Gastroesophageal sphincter (tissue), 4 donors: ENCODE measurements around the gene ZNF471. TPM values are rescaled to one million over a fixed set of nuclear protein-coding genes. Genes with fewer than 3 reads are reported as not detected.

ENCODE experiments used
- ATAC-seq: fragments of 150-250 bp; one replicate; pipeline ENCODE4 v1.9.1; 2016; ENCODE audit warnings: mild to moderate bottlenecking, moderate library complexity
- H3K27ac ChIP-seq, 4 donors: fragments of 200-600 bp; sonication (generic) in 3 of 4; 1 replicate in 3 of 4; 2 replicates in 1 of 4; pipeline ENCODE4 v1.5.1; 2016 to 2019
- H3K27me3 ChIP-seq: fragments of 200-600 bp; sonication (generic); one replicate; pipeline ENCODE4 v1.5.1; 2019
- H3K36me3 ChIP-seq, 2 donors: fragments of 200-600 bp; sonication (generic); one replicate each; pipeline ENCODE4 v1.5.1; 2019; ENCODE audit warnings: control low read depth in 1 of 2
- H3K4me1 ChIP-seq, 3 donors: fragments of 200-600 bp; sonication (generic); 1 replicate in 2 of 3; 2 replicates in 1 of 3; pipeline ENCODE4 v1.5.1; 2016 to 2019; ENCODE audit warnings: control low read depth in 2 of 3
- H3K4me3 ChIP-seq, 2 donors: fragments of 200-600 bp; sonication (generic); one replicate each; pipeline ENCODE4 v1.5.1; 2019; ENCODE audit warnings: mild to moderate bottlenecking in 1 of 2, moderate library complexity in 1 of 2
- H3K9me3 ChIP-seq, 3 donors: fragments of 200-600 bp; sonication (generic); one replicate each; pipeline ENCODE4 v1.5.1; 2017 to 2019; ENCODE audit warnings: control low read depth in 2 of 3
- EP300 ChIP-seq: sonication (generic); formaldehyde crosslinking; IDR thresholded peaks from one replicate; pipeline ENCODE4 v1.6.1; 2017; ENCODE audit warnings: antibody characterized with exemption, mild to moderate bottlenecking
- POLR2A ChIP-seq, 2 donors: fragments of 450-650 bp; IDR thresholded peaks; one replicate each; pipeline ENCODE4 v1.6.1; 2017; ENCODE audit warnings: antibody characterized with exemption in 2 of 2, mild to moderate bottlenecking in 2 of 2, moderate library complexity in 1 of 2
- POLR2AphosphoS5 ChIP-seq: sonication (generic); formaldehyde crosslinking; IDR thresholded peaks from one replicate; pipeline ENCODE4 v1.6.1; 2017; ENCODE audit warnings: antibody characterized with exemption
- whole genome bisulfite sequencing, 2 donors: methylation state at CpG; one replicate each; pipeline ENCODE4 v1.1.5; 2018; ENCODE audit warnings: low coverage in 1 of 2; 5-methylcytosine and 5-hydroxymethylcytosine counted together
- total RNA-seq, 4 donors: library from RNA; depleted of rRNA; stranded (reverse); fragments of >200 nt; gene quantifications; one replicate each; pipeline ENCODE4 v1.1.0, GENCODE V29; 2016
- TF ChIP-seq, protein P1 (sequence below), 4 experiments: fragments of 200-600 bp in 2 of 4; fragments of 450-650 bp in 2 of 4; sonication (generic) in 1 of 4; IDR thresholded peaks; one replicate each; pipeline ENCODE4 v1.5.1; 2017 to 2019; ENCODE audit warnings: antibody characterized with exemption in 4 of 4, mild to moderate bottlenecking in 2 of 4, moderate library complexity in 2 of 4

Gene ZNF471
- total RNA-seq, 4 donors from 2014 or later, result 8.4 to 18.7 (median 10.2) TPM

DNA sequence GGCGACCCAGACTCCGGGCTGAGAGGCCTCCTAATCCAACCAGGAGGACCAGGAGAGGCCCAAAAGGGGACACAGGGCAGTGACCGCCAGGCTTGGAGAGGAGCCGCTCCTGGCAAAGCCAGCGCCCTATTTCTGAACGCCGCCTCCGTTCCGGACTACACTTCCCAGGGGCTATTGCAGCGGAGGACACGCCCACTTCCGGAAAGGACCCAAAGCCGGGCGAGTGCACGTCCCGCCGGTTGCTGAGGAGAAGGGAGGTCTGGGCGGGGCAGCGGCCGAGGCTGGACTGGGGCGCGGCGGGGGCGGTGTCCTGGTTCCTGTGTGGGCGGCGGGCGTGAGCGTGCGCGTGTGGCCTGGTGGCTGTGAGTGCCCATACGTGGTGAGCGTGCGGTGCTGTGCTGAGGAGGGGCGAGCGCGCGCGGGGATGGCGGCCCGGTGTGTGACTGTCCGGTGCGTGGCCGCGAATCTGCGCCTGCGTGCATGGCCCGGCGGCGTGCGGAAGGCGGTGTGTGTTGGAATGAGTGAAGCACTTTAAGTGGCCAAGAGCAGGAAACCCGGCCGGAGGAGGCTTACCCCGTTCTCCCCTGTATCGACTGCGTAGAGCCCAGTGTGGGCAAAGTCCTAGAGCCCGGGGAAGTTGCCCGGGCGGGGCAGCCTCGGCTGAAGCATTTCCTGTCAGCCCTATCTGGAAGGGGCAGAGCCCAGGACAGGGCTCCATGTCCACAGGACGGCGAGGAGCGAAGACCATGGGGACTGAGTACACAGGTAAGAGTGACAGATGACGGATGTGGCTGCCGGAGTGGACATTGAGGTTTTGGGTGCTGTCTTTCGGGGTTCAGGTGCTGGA, 59.8 kb downstream of the ZNF471 start, which contains the start of gene ZNF470:
Gene ZNF470 (plus strand): TSS at position 195 of the 847 bp plus-strand sequence. CDS start 2,844 bp downstream, outside the sequence.
- Histone ChIP-seq H3K9me3 (peaks cover 0 to 77% (median 2%) of the 10 kb centered on the region in 3 donors), H3K4me1 (peaks cover 0 to 22% (median 4%) of the 10 kb centered on the region in 3 donors), H3K4me3 (peak within 1 kb of the TSS; percentile 81 to 86), H3K36me3 (peaks cover 9 to 52% of the 10 kb centered on the region in 2 donors), H3K27ac (peak within 1 kb of the TSS; percentile 62 to 89 (median 88)), H3K27me3 (no peaks in the 10 kb centered on the region)
- TF ChIP-seq POLR2A (IDR thresholded peaks at IDR 0.05), result peak; percentile 22 to 37
- peak; percentile 70 for TF ChIP-seq POLR2AphosphoS5
- TF ChIP-seq, protein P1, sequence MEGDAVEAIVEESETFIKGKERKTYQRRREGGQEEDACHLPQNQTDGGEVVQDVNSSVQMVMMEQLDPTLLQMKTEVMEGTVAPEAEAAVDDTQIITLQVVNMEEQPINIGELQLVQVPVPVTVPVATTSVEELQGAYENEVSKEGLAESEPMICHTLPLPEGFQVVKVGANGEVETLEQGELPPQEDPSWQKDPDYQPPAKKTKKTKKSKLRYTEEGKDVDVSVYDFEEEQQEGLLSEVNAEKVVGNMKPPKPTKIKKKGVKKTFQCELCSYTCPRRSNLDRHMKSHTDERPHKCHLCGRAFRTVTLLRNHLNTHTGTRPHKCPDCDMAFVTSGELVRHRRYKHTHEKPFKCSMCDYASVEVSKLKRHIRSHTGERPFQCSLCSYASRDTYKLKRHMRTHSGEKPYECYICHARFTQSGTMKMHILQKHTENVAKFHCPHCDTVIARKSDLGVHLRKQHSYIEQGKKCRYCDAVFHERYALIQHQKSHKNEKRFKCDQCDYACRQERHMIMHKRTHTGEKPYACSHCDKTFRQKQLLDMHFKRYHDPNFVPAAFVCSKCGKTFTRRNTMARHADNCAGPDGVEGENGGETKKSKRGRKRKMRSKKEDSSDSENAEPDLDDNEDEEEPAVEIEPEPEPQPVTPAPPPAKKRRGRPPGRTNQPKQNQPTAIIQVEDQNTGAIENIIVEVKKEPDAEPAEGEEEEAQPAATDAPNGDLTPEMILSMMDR (IDR thresholded peaks at IDR 0.05), result no peak
- no peak for TF ChIP-seq EP300
- 15 to 50% methylated on average over 2 of the region's 66 CpGs for WGBS, 2 donors
- peak; percentile 100 for ATAC-seq

DNA sequence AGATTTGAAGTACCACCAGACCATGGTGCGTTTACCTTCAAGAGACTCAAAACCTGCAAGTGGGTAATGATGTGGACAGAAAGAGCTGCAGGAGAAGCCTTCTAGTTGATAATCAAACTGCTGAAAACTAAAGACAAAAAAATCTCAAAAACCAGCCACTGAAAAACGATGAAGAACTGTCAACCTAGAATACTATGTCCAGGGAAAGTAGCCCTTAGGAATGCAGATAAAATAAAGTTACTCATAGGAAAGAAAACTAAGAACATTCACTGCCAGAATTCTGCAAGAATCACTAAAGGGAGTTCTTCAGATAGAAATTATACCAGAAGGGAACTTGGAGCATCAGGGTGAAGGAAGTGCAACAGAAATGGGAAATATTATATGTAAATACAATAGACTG, 64.9 kb downstream of the ZNF471 start:
- WGBS, 2 donors, result 50 to 65% methylated on average over 2 of the region's 2 CpGs

DNA sequence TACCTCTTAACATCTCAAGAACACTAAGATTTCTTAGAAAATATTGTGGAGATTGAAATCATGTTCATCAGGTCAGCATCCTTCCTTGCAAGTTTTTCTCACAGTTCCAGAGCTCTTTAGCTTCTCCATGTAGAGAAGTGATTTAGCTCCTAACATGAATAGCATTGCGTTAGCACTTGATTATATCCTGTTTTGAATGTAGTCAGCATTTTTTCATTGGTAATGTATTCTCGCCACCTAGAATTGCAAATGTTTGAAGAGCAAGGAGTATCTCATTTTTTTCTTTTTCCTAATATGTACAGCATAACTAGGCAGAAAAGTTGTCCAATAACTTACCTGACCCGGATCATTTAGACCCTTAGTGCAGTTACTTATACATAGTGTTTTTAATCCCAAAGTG, 66.3 kb downstream of the ZNF471 start:
- H3K27ac ChIP-seq, result no peak overlapping the region
- H3K9me3 ChIP-seq, result peaks cover 17 to 100% (median 37%) of the 10 kb centered on the region in 3 donors
- H3K4me1 ChIP-seq, result no peaks in the 10 kb centered on the region
- no peak overlapping the region for H3K4me3 ChIP-seq
- no peaks in the 10 kb centered on the region for H3K27me3 ChIP-seq
- ATAC-seq, result no peak
- WGBS, 2 donors, result 96 to 100% methylated on average over 2 to 3 of the region's 3 CpGs
- TF ChIP-seq POLR2AphosphoS5, result no peak
- TF ChIP-seq POLR2A (IDR thresholded peaks at IDR 0.05), result no peak
- no peak for TF ChIP-seq EP300
- TF ChIP-seq, protein P1 (IDR thresholded peaks at IDR 0.05), result no peak
- peaks cover 36 to 100% of the 10 kb centered on the region in 2 donors for H3K36me3 ChIP-seq

More for the DNA sequence above, 64.9 kb downstream of the ZNF471 start:
- peaks cover 0 to 11% (median 4%) of the 10 kb centered on the region in 3 donors for H3K4me1 ChIP-seq
- no peaks in the 10 kb centered on the region for H3K27me3 ChIP-seq
- H3K36me3 ChIP-seq, result peaks cover 33 to 89% of the 10 kb centered on the region in 2 donors
- H3K9me3 ChIP-seq, result peaks cover 9 to 89% (median 29%) of the 10 kb centered on the region in 3 donors
- TF ChIP-seq, protein P1 (IDR thresholded peaks at IDR 0.05), result no peak
- TF ChIP-seq POLR2A (IDR thresholded peaks at IDR 0.05) (no peak), EP300 (no peak), POLR2AphosphoS5 (no peak)
- H3K4me3 ChIP-seq, result no peak overlapping the region
- no peak for ATAC-seq
- no peak overlapping the region for H3K27ac ChIP-seq

DNA sequence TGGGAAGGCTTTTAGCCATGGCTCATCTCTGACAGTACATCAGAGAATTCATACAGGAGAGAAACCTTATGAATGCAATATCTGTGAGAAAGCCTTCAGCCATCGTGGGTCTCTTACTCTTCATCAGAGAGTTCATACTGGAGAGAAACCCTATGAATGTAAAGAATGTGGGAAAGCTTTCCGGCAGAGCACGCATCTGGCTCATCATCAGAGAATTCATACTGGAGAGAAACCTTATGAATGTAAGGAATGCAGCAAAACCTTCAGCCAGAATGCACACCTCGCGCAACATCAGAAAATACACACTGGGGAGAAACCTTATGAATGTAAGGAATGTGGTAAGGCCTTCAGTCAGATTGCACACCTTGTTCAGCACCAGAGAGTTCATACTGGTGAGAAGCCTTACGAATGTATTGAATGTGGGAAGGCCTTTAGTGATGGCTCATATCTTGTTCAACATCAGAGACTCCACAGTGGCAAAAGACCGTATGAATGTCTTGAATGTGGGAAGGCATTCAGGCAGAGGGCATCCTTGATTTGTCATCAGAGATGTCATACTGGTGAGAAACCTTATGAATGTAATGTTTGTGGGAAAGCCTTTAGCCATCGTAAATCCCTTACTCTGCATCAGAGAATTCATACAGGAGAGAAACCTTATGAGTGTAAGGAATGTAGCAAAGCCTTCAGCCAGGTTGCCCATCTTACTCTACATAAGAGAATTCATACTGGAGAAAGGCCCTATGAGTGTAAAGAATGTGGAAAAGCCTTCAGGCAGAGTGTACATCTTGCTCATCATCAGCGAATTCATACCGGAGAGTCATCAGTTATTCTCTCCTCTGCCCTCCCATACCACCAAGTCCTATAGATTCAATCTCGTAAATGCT, 70.3 kb downstream of the ZNF471 start:
- Histone ChIP-seq H3K36me3 (peaks cover 27 to 86% of the 10 kb centered on the region in 2 donors), H3K9me3 (peaks cover 17 to 100% (median 44%) of the 10 kb centered on the region in 3 donors), H3K27ac (no peak overlapping the region), H3K27me3 (no peaks in the 10 kb centered on the region), H3K4me3 (no peak overlapping the region), H3K4me1 (no peaks in the 10 kb centered on the region)
- ATAC-seq, result no peak
- TF ChIP-seq EP300 (no peak), POLR2AphosphoS5 (no peak), POLR2A (IDR thresholded peaks at IDR 0.05) (no peak)
- TF ChIP-seq, protein P1 (IDR thresholded peaks at IDR 0.05), result no peak
- WGBS, 2 donors, result 94 to 97% methylated on average over 10 to 11 of the region's 11 CpGs

Other genes with a start within 250 kb of the ZNF471 start
- not detected for gene EDDM13, start 235.1 kb upstream of the ZNF471 start, total RNA-seq
- gene ZSCAN5A, start 193.0 kb upstream of the ZNF471 start, total RNA-seq, result 1 to 10 TPM; 3.0 to 6.3 (median 4.0) TPM
- 1 to 10 TPM; 3.5 to 5.7 (median 5.0) TPM for gene ZNF582, start 114.3 kb upstream of the ZNF471 start, total RNA-seq
- 10 to 100 TPM in 2 of 4 donors, 1 to 10 TPM in 2; 6.2 to 15.1 (median 9.7) TPM for gene ZNF583, start 103.5 kb upstream of the ZNF471 start, total RNA-seq
- 1 to 10 TPM; 2.5 to 6.7 (median 3.4) TPM for gene ZNF667, start 30.5 kb upstream of the ZNF471 start, total RNA-seq
- gene ZFP28, start 31.1 kb downstream of the ZNF471 start, total RNA-seq, result 10 to 100 TPM; 10.2 to 19.1 (median 14.3) TPM
- gene ZNF470, start 59.6 kb downstream of the ZNF471 start, total RNA-seq, result 1 to 10 TPM; 3.9 to 8.1 (median 6.7) TPM
- gene ZNF71, start 87.4 kb downstream of the ZNF471 start, total RNA-seq, result 10 to 100 TPM; 11.3 to 29.9 (median 17.8) TPM
- gene SMIM17, start 135.3 kb downstream of the ZNF471 start, total RNA-seq, result 1 to 10 TPM in 2 of 4 donors, not detected in 2; 1.1 to 1.4 TPM
- gene ZNF835, start 163.9 kb downstream of the ZNF471 start, total RNA-seq, result 10 to 100 TPM in 1 of 4 donors, 1 to 10 TPM in 3; 4.8 to 11.4 (median 6.1) TPM